Stimulated activated naive CD8-positive, alpha-beta T cell treated with anti-CD3 and anti-CD28 coated beads, Interleukin-15, Interleukin-2, amounts not matched to agents 100 U/mL and 50 U/mL, for 24 hours (primary cell): ENCODE measurements around the gene DEPDC1B.
"Not testable (repeated sequence)": the region's sequence is repeated elsewhere in the genome, so short reads cannot be mapped to it uniquely, and the experiment has no call there.

Source experiments
- ATAC-seq: fragments of 150-1000 bp; cut with Tn5 transposase; one replicate; pipeline ENCODE4 v1.10.0; 2021
- DNase-seq: peaks from one replicate; pipeline ENCODE4 v3.0.0; 2021

DEPDC1B gene

DNA sequence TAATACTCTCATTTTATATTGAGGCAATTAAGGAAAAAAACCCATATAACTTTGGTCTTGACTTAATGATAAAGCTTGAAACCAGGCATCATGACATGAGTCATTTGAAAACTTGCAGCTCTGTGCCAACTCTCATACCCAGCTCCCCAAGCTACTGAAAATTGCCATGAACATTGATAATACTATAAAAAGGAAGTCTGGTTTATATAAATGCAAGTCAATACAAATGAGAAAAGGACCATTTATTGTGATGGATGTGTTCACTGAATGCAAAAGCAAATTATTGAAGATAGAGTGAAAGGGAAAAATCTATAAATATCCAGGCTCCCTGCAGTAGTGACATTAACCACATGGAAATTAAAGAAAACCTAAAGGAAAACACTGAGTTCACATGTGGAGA lies 116.3 kb downstream of the DEPDC1B start:
- DNase-seq, result no peak
- no peak for ATAC-seq

DNA sequence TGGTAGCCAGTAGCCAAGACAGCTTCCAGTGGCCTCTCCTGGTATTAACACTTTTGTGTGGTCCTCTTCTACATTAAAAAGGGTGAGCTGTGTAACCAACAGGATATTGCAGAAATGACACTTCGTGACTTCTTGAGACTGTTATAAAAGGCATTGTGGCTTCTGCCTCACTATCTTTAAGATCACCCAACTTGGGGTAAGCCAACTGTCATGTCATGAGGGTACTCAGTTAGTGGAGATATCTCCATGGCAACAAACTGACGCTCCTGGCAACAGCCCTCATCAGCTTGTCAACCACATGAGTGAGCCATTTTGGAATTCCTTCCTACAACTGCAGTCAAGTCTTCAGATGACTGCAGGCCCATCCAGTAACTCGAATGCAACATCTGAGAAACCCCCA lies 121.7 kb downstream of the DEPDC1B start:
- DNase-seq (no peak), ATAC-seq (no peak)

DNA sequence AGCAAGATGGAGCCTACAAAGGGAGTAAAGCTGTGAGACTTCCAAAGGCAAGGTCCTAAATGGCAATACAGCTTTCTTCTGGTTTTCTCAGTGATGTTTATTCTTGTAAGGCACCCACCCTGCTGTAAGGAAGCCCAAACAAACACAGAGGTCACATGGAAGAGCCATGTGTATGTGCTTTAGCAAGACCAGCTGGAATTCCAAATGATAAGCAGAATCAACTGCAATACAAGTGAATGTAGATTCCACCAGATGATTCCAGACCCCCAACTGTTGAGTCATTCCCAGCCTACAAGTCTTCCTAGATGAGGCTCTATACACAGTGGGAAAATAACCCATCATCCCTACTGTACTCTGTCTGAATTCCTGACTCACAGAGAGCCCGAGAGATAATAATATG lies 122.8 kb downstream of the DEPDC1B start:
- DNase-seq (no peak), ATAC-seq (no peak)

DNA sequence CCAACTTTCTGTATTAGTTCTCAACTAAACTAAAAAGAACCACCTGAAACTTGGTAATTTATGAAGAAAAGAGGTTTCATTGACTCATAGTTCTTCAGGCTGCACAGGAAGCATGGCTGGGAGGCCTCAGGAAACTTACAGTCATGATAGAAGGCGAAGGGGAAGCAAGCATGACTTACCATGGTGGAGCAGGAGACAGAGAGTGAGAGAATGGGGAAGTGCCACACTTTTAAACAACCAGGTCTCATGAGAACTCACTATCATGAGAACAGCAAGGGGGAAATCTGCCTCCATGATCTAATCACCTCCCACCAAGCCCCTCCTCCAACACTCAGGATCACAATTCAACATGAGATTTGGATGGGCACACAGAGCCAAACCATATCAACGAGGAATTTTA lies 123.5 kb downstream of the DEPDC1B start:
- DNase-seq (no peak), ATAC-seq (no peak)

DNA sequence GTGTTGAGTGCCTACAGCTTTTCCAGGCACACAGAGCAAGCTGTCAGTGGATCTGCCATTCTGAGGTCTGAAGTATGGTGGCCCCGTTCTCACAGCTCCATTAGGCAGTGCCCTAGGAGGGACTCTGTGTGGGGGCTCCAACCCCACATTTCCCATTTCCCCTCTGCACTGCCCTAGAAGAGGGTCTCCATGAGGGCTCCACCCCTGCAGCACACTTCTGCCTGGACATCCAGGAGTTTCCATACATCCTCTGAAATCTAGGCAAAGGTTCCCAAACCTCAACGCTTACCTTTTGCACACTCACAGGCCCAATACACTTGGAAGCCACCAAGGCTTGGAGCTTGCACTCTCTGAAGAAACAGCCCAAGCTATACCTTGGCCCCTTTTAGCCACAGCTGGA lies 131.3 kb downstream of the DEPDC1B start:
- ATAC-seq (no peak), DNase-seq (no peak)

DNA sequence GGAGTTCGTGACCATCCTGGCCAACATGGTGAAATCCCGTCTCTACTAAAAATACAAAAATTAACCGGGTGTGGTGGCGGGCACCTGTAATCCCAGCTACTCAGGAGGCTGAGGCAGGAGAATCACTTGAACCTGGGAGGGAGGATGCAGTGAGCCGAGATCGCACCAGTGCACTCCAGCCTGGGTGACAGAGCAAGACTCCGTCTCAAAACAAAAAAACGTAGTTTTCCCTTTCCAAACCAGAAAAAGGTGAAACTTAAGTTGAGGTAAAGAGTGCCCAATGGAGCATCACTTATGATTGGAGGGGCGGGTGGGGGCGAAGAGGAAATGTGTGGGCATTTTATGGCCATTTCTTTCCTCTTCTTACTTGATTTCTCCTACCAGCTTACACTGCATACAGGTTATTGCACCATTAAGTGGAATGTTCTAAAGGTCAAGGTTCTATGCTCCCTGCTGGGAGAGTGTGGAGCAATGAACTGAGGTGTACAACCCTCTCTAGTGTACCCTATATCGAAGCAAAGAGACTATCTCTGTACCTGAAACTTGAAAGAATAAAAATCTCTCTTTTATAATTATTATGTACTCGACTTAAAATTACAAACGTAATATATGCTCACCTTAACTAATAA lies 136.2 kb downstream of the DEPDC1B start:
- ATAC-seq (no peak), DNase-seq (no peak)

DNA sequence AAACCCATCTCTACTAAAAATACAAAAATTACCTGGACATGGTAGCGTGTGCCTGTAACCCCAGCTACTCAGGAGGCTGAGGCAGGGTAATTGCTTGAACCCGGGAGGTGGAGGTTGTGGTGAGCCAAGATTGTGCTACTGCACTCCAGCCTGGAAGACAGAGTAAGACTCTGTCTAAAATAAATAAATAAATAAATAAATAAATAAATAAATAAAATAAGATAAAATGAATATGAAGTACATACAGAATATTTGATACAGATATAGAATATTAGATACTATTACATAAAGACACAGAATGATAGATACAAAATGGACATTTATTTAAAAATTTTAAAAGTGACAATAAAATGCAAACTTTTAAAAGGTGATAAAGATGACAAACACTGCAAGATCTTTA lies 146.7 kb downstream of the DEPDC1B start:
- ATAC-seq, DNase-seq: not testable (repeated sequence)

DNA sequence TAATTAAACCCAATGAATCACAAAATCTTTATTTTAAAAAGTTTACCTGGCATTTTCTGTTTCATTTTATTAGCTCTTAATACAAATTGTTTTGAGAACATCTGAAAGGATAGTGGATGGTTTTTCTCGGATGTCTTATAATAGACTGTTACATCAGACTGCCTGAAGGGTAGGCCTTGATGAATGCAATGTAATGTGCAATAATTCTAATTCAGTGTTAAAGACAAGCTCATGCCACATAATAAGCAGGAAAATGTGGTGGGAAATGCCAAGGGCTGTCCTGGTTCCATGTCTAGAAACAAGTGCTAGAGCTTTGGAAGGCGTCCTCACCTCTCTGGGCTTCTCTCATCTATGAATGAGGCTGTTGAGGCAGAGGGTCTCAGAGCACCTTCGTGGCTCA lies 148.1 kb downstream of the DEPDC1B start:
- ATAC-seq, result no peak

DNA sequence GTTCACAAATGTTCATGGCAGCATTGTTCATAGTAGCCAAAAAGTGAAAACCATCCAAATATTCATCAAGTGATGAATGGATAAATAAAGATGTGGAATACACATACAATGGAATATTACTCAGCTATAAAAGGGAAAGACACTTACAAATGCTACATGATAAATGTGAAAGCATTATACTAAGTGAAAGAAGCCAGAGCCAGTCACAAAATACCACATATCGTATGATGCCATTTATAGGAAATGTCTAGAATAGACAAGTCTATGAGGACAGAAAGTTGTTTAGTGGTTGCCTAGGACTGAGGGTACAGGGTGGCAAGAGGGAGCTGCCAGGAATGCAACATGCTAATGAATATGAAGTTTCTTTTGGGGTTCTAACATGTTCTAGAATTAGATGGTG lies 148.7 kb downstream of the DEPDC1B start:
- no peak for ATAC-seq
- DNase-seq, result no peak

More for the DNA sequence above, 148.1 kb downstream of the DEPDC1B start:
- DNase-seq, result no peak

DNA sequence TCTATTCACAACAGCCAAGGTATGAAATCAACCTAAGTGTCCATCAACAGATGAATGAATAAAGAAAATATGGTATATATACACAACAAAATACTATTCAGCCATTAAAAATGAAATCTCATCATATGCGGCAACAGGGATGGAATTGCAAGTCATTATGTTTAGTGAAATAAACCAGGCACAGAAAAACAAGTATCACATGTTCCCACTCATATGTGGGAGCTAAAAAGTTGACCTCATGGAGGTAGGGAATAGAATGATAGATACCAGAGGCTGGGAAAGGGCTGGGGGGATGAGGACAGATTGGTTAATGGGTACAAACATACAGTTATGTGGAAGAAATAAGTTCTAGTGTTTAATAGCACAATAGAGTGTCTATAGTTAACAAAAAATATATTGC lies 149.7 kb downstream of the DEPDC1B start:
- ATAC-seq (no peak), DNase-seq (no peak)

DNA sequence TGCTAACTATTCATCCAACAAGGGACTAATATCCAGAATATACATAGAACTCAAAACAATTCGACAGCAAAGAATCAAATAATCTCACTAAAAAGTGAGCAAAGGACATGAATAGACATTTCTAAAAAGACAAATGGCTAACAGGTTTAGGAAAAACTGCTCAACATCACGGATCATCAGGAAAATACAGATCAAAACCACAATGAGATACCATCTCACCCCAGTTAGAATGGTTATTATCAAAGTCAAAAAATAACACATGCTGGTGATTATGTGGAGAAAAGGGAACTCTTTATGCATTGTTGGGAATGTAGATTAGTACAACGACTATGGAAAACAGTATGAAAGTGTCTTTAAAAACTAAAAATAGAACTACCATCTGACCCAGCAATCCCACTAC lies 150.1 kb downstream of the DEPDC1B start:
- ATAC-seq (no peak), DNase-seq (no peak)
